SH-SY5Y (cell line): ENCODE data around the gene C21orf91.

ENCODE experiments used
- GATA2 ChIP-seq: IDR thresholded peaks from 2 replicates; pipeline ENCODE4 v1.6.1; 2011; ENCODE audit warnings: mild to moderate bottlenecking, low read depth, low read length
- GATA3 ChIP-seq: IDR thresholded peaks from 2 replicates; pipeline ENCODE4 v1.6.1; 2011; ENCODE audit warnings: low read depth, mild to moderate bottlenecking, low read length, moderate library complexity

The C21orf91 gene

GRCh38 chr21:17742940-17743592 is 76.1 kb downstream of the C21orf91 start:
- TF ChIP-seq GATA3 (no peak), GATA2 (no peak)

GRCh38 chr21:17742181-17742580 is 77.0 kb downstream of the C21orf91 start:
- no peak for TF ChIP-seq GATA3
- TF ChIP-seq GATA2 = no peak
